HG03521 (cell line): Measurements from ENCODE around the gene DCTD.

Experiments
- ATAC-seq: cut with Tn5 transposase; IDR thresholded peaks from one replicate; pipeline ENCODE4 v1.9.1; 2021; ENCODE audit warnings: mild to moderate bottlenecking, moderate library complexity; ENCODE audit not compliant: unreplicated experiment

The DCTD gene

GRCh38 chr4:182843808-182844325 is 73.3 kb downstream of the DCTD start:
- no peak for ATAC-seq

GRCh38 chr4:182842759-182843390 is 74.3 kb downstream of the DCTD start:
- ATAC-seq: no peak

DNA sequence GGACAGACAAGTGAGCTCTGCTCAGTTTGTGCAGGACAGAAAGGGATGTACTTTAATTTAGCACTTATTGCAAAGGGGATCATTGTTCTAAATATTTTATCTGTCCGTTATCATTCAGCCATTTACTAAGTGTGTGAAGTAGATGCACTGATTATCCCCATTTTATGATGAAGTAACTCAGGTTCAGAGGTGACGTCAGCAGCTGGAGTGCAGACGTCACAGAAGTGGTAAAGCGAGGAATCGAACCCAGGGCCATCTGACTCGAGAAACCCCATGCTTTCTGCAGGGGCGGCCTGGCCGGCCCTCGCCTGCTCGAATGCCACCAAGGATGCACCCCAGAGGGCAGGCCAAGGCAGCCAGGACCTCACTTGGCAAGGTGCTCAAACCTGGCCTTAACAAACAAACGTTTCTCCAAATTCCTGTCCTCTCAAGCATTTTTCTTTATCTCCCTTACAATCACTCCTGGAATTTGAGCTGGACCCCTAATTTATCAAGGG is 75.0 kb downstream of the DCTD start:
- no peak for ATAC-seq

- no peak for ATAC-seq
These were observed 77.1 kb downstream of the DCTD start for GRCh38 chr4:182840108-182840507.
